Endothelial cell of umbilical vein (primary cell): ENCODE results near the gene ZNF736. TPM values are rescaled to one million over a fixed set of nuclear protein-coding genes. Genes with fewer than 3 reads are reported as not detected.

ENCODE experiments used
- BruUV-seq: library from RNA; stranded (reverse); fragments of 400-500 nt; replicated peaks from 2 replicates; lab custom pipeline; 2021; lab: Mats Ljungman, UMichigan
- CTCF ChIA-PET: fragments of 300-600, 350-600 bp; sonication (Branson Sonifier 250); formaldehyde crosslinking; loops from one replicate; lab custom pipeline; 2021; ENCODE audit warnings: antibody characterized with exemption, inconsistent platforms; lab: Charles Lee
- POLR2A ChIA-PET: fragments of 300-600, 350-600 bp; sonication (Branson Sonifier 250); formaldehyde crosslinking; loops from one replicate; lab custom pipeline; 2021; ENCODE audit warnings: antibody characterized with exemption, inconsistent platforms; lab: Charles Lee
- DNase-seq: peaks from one replicate; pipeline ENCODE4 v3.0.0-alpha.2; 2011; ENCODE audit warnings: low read depth, low spot score
- FAIRE-seq: peaks from 2 replicates; lab custom pipeline; 2011; peaks lifted over from hg19 to GRCh38; lab: Jason Lieb, UNC
- H2AFZ ChIP-seq: 2 replicates; pipeline ENCODE4 v1.6.0; 2012; ENCODE audit warnings: low read depth, low read length, control low read depth, inconsistent platforms
- H3K27ac ChIP-seq: 2 replicates; pipeline ENCODE4 v1.5.1; 2011; ENCODE audit warnings: low read depth, mild to moderate bottlenecking, control low read depth, low read length, moderate library complexity; ENCODE audit not compliant: insufficient read depth
- H3K27me3 ChIP-seq, 2 experiments: 2 replicates each; pipeline versions ENCODE4 v1.6.0 to v1.6.1; 2011; ENCODE audit warnings: low read length in 2 of 2, mixed read lengths in 1 of 2; ENCODE audit not compliant: control insufficient read depth in 2 of 2, insufficient read depth in 2 of 2
- H3K36me3 ChIP-seq, 2 experiments: 2 replicates in 1 of 2; 3 replicates in 1 of 2; pipeline ENCODE4 v1.5.1; 2011; ENCODE audit warnings: low read length in 2 of 2, mild to moderate bottlenecking in 1 of 2, moderate library complexity in 1 of 2; ENCODE audit not compliant: control insufficient read depth in 2 of 2, insufficient read depth in 2 of 2; ENCODE audit errors: extremely low read depth in 1 of 2
- H3K4me1 ChIP-seq: 3 replicates; pipeline ENCODE4 v1.5.1; 2011; ENCODE audit warnings: mild to moderate bottlenecking, low read length; ENCODE audit not compliant: control insufficient read depth, insufficient read depth; ENCODE audit errors: extremely low read depth
- H3K4me2 ChIP-seq: 2 replicates; pipeline ENCODE4 v1.6.1; 2011; ENCODE audit warnings: low read length, control low read depth, mixed read lengths; ENCODE audit not compliant: insufficient read depth
- H3K4me3 ChIP-seq, 3 experiments: fragments of 200-600 bp in 1 of 3; sonication (generic), shearing (Covaris generic) in 1 of 3; replicated peaks in 1 of 3; 2 replicates each; pipeline ENCODE4 v1.5.1; 2011 to 2016; ENCODE audit warnings: control low read depth in 3 of 3, low read length in 3 of 3, mild to moderate bottlenecking in 2 of 3, inconsistent platforms in 1 of 3, low read depth in 1 of 3, moderate library complexity in 1 of 3; ENCODE audit not compliant: insufficient read depth in 1 of 3
- H3K79me2 ChIP-seq: 2 replicates; pipeline ENCODE4 v1.6.0; 2012; ENCODE audit warnings: low read length, inconsistent platforms; ENCODE audit not compliant: control insufficient read depth, insufficient read depth
- H3K9ac ChIP-seq: replicated peaks from 2 replicates; pipeline ENCODE3; 2011; ENCODE audit warnings: low read length, control low read depth; ENCODE audit not compliant: insufficient read depth; ENCODE audit errors: extremely low read depth
- H3K9me1 ChIP-seq: replicated peaks from 3 replicates; pipeline ENCODE4 v1.6.0; 2011; ENCODE audit warnings: mild to moderate bottlenecking, low read length; ENCODE audit not compliant: control insufficient read depth, insufficient read depth; ENCODE audit errors: extremely low read depth
- H3K9me3 ChIP-seq: replicated peaks from 2 replicates; pipeline ENCODE4 v1.5.1; 2012; ENCODE audit warnings: low read length, inconsistent platforms; ENCODE audit not compliant: control insufficient read depth, insufficient read depth
- H4K20me1 ChIP-seq: replicated peaks from 2 replicates; pipeline ENCODE3; 2011; ENCODE audit warnings: mild to moderate bottlenecking, low read length; ENCODE audit not compliant: control insufficient read depth, insufficient read depth; ENCODE audit errors: extremely low read depth
- CTCF ChIP-seq, 2 donors: IDR thresholded peaks; 1 replicate in 1 of 2; 2 replicates in 1 of 2; pipeline ENCODE4 v1.5.1; 2011; ENCODE audit warnings: low read length in 2 of 2, mild to moderate bottlenecking in 2 of 2, moderate library complexity in 2 of 2, control low read depth in 1 of 2, inconsistent platforms in 1 of 2, low read depth in 1 of 2; ENCODE audit not compliant: insufficient read depth in 1 of 2; ENCODE audit errors: extremely low read depth in 1 of 2
- EZH2 ChIP-seq: IDR thresholded peaks from 2 replicates; pipeline ENCODE4 v1.6.1; 2012; ENCODE audit warnings: borderline replicate concordance, low read depth, mild to moderate bottlenecking, moderate library complexity, low read length, inconsistent platforms; ENCODE audit not compliant: severe bottlenecking
- FOS ChIP-seq: IDR thresholded peaks from 2 replicates; pipeline ENCODE4 v1.6.1; 2011; ENCODE audit warnings: mild to moderate bottlenecking, low read length, moderate library complexity, borderline replicate concordance; ENCODE audit not compliant: insufficient read depth
- GATA2 ChIP-seq: IDR thresholded peaks from 2 replicates; pipeline ENCODE4 v1.7.0; 2011; ENCODE audit warnings: low read depth, mild to moderate bottlenecking, moderate library complexity, mixed read lengths, low read length; ENCODE audit not compliant: insufficient read length, insufficient read depth
- JUN ChIP-seq: IDR thresholded peaks from 2 replicates; pipeline ENCODE4 v1.6.1; 2011; ENCODE audit warnings: borderline replicate concordance, low read depth; ENCODE audit not compliant: insufficient read length, insufficient read depth
- MAX ChIP-seq: IDR thresholded peaks from 2 replicates; pipeline ENCODE4 v1.6.1; 2011; ENCODE audit not compliant: insufficient read depth, insufficient read length
- MYC ChIP-seq: IDR thresholded peaks from one replicate; pipeline ENCODE4 v1.6.1; 2011; ENCODE audit warnings: mild to moderate bottlenecking, low read depth, low read length
- POLR2A ChIP-seq: IDR thresholded peaks from 2 replicates; pipeline ENCODE4 v1.6.1; 2012; ENCODE audit warnings: low read depth, mild to moderate bottlenecking, control low read depth, low read length
- dilution Hi-C: fragments of 300-500 bp; cut with MboI; formaldehyde crosslinking; loops from one replicate; pipeline ENCODE4 v1.15.0; 2019; ENCODE audit warnings: low sequenced_read_pairs; ENCODE audit not compliant: extremely low pct_ligation_motif_present
- intact Hi-C: fragments of 100-400 bp; cut with micrococcal nuclease; formaldehyde crosslinking; loops from one replicate; pipeline ENCODE4 v1.10.0; 2022
- polyA plus RNA-seq, 4 experiments: library from polyadenylated mRNA; depleted of rRNA in 3 of 4; stranded (reverse) in 3 of 4; unstranded in 1 of 4; fragments of >200 nt; gene quantifications; 2 replicates each; pipeline versions ENCODE4 v1.2.1 to v1.2.3, GENCODE V29; 2011 to 2012; ENCODE audit warnings: missing spikeins in 1 of 4
- total RNA-seq: library from RNA; stranded (reverse); gene quantifications from 2 replicates; pipeline ENCODE4 v1.2.3, GENCODE V29; 2021

ZNF736 gene
- total and polyA plus RNA-seq, 2 donors (not counting 3 experiments of a cell fraction or from before 2014, with no cell fraction given): 1.2 to 9.0 TPM

- H3K79me2 ChIP-seq: no peaks in the 10 kb centered on the region
- H3K4me3 ChIP-seq: no peak overlapping the region
- H3K4me1 ChIP-seq: no peaks in the 10 kb centered on the region
- H3K36me3 ChIP-seq: no peaks in the 10 kb centered on the region
- no peaks in the 10 kb centered on the region for H4K20me1 ChIP-seq
- H3K9me3 ChIP-seq: peaks cover 2% of the 10 kb centered on the region
- no TSS peak for BruUV-seq
- ChIA-PET CTCF (no interaction called here), POLR2A (no interaction called here)
- intact Hi-C loops: no loop called here
- H3K4me2 ChIP-seq: no peak overlapping the region
- TF ChIP-seq CTCF (IDR thresholded peaks at IDR 0.05; ENCODE audit: extremely low read depth in 1 of 2, insufficient read depth in 1 of 2, low read depth in 1 of 2, low read length in 2 of 2) (no peak), MAX (no peak), MYC (no peak), JUN (no peak), FOS (no peak), EZH2 (no peak), GATA2 (no peak), POLR2A (no peak)
- DNase-seq (no peak), FAIRE-seq (no peak)
- no peaks in the 10 kb centered on the region for H3K27me3 ChIP-seq
- no peaks in the 10 kb centered on the region for H3K9me1 ChIP-seq
- H3K9ac ChIP-seq: no peak overlapping the region
- dilution Hi-C loops: no loop called here
- no peak overlapping the region for H3K27ac ChIP-seq
- no peak overlapping the region for H2AFZ ChIP-seq
These were observed 12.9 kb upstream of the ZNF736 start for GRCh38 chr7:64300641-64301405.
